GDM1 (cell line): Measurements from ENCODE around the gene UNK.

Source experiments
- DNase-seq: peaks from one replicate; lab custom pipeline; 2025; lab: John Stamatoyannopoulos, UW

Gene UNK

DNA sequence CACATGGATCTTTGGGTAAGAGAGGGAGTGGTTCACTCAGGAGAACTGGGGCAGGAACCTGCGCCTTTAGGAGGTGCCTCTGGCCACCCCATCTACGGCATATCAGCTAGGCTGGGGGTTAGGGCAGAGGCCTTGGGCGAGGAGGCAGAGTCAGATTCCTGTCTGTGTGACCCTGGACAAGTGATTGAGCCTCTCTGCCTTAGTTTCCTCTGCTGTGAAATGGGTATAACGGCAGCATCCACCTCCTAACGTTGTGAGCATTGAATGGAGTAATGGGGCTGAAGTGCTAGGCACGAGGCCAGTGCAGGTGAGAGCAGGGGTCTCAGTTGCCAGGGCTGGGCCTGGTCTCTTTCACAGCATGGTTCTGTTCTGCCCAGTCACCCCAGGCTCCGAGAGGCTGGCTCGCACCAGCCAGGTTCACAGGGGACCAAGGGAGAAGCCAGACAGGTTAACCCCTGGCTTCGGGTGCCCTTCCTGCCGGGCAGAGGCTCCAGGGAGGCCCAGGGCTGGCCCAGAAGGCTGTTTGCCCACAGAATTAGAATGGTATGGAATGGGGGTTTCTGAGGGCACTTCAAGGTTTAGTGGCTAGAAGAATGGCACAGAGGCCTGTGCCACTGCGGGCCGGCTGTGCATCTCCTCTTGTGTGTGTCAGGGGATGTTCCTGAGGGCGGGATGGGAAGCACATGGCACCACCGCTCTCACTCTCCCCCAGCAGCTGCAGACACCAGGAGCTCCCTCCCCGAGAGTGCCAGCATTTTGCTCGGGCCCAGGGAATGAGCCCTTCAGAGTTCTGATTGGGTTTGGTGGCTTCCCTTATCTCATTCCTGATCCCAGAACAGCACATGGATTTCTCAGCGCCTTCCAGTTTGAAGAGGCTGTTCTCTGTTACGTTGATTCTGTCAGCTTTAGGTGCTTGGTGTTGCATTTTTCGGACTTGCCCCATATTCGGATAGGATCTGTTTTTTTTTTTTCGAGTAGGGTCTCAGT, 35.8 kb downstream of the UNK start:
- DNase-seq, result no peak

DNA sequence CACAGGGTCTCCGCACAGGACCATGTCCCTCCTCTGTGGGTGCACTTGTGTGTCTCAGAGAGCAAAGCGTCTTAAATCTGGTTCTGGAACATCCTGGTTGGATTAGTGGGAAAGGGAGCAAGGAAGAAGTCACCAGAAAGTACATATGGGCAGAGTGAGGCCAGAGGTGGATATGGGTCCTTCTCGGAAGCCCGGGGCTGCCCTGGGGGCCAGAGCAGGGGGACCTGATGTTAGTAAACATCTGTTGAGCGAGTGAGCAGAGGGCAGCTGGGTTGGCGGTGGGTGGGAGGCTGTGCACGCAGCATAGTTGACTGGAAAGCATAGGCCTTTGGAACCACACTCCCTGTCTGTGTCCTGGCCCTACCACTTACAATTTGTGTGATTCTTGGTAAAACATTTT, 36.9 kb downstream of the UNK start:
- no peak for DNase-seq

DNA sequence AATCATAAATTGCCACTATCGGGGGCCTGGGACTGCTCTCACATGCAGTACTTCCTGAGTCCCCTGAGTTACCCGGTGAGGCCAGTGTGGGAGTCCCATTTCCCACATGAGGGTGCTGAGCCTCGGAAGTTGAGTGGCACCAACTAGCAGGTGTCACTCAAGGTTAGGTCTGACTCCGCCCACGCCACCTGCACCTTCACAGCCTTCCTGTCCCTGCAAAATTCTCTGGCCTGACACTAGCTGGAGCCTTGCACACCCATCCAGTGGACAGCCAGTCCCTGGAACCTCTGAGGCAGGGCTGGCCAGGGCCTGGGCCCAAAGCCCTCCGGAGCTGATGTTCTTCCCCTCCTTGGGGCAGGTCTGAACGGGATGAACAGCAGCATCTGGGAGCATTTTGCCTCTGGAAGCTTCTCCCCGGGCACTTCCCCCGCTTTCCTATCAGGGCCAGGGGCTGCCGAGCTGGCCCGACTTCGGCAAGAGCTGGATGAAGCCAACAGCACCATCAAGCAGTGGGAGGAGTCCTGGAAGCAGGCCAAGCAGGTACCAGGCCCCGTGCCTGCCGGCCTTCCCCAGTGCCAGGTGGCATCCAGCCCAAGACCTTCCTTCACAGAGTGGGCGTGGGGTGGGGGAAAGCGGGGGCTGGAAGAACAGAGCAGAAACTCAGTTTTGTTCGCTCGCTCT, 37.7 kb downstream of the UNK start:
- no peak for DNase-seq

GRCh38 chr17:75822800-75823166, 38.2 kb downstream of the UNK start:
- no peak for DNase-seq

DNA sequence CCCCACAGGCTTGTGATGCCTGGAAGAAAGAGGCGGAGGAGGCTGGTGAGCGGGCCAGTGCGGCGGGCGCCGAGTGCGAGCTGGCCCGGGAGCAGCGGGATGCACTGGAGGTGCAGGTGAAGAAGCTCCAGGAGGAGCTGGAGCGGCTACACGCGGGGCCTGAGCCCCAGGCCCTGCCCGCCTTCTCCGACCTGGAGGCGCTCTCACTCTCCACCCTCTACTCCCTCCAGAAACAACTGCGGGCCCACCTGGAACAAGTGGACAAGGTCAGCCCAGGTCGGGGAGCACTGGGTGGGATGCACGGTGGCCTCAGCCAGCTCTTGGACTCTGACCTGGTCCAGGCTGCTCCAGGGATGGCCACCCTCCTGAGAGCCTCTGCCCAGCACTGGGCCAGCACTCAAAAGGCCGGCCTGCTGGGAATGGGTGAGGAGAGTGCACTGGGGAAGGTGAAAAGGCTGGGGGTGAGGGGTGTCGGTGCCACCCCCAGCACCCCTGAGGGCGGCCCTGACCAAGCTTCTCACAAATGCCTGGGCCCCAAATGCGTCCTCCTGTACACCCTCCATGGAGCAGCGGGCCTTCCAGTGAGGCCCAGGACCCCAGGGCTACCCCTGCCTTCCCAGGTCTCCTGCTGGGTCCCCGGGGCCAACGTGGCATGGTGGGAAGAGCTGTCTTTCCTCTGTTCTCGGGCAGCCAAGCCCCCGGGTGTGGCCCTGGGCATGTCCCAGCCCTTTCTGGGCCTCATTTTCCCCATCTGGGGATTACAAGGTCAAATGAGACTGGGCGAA, 38.8 kb downstream of the UNK start:
- no peak for DNase-seq

DNA sequence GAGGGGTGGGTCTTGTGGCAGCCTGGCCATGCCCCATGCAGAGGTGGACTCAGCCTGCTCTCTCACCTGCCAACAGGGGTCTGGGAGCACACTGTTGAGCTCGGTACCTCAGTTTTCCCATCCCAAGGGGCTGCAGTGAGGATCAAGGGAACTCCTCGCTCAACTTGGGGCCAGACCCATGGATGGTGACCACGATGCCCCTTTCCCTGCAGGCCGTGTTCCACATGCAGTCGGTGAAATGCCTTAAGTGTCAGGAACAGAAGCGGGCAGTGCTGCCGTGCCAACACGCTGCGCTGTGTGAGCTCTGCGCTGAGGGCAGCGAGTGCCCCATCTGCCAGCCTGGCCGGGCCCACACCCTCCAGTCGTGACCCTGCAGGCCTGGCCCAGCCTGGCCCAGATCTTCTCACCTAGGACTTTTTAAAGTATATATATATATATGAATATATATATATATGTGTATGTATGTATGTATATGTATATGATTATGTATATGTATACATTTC, 39.5 kb downstream of the UNK start:
- no peak for DNase-seq

GRCh38 chr17:75824666-75825065, 40.1 kb downstream of the UNK start:
- DNase-seq, result no peak

DNA sequence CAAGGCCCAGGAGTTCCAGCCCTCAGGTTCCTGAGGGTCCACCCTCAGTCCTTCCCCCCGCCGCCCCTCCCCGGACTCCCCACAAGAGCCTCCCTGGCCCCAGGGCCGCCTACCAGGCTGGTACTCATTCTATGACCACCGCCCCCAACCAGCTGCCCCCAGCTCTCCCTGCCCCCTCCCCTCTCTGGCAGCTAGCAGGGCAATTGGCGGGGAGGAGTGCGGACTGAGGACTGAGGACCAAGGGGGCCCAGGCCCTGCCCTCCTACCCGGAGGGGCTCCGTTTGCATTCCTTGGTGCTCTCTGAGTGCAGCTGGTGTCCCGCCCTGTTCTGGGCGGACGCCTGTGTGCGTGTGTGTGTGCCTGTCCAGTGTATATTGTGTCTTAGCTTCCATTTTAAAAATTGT, 40.5 kb downstream of the UNK start:
- DNase-seq, result no peak

GRCh38 chr17:75825748-75826370, 41.3 kb downstream of the UNK start:
- no peak for DNase-seq

- no peak for DNase-seq
Measured at GRCh38 chr17:75826561-75827307, 42.1 kb downstream of the UNK start.

DNA sequence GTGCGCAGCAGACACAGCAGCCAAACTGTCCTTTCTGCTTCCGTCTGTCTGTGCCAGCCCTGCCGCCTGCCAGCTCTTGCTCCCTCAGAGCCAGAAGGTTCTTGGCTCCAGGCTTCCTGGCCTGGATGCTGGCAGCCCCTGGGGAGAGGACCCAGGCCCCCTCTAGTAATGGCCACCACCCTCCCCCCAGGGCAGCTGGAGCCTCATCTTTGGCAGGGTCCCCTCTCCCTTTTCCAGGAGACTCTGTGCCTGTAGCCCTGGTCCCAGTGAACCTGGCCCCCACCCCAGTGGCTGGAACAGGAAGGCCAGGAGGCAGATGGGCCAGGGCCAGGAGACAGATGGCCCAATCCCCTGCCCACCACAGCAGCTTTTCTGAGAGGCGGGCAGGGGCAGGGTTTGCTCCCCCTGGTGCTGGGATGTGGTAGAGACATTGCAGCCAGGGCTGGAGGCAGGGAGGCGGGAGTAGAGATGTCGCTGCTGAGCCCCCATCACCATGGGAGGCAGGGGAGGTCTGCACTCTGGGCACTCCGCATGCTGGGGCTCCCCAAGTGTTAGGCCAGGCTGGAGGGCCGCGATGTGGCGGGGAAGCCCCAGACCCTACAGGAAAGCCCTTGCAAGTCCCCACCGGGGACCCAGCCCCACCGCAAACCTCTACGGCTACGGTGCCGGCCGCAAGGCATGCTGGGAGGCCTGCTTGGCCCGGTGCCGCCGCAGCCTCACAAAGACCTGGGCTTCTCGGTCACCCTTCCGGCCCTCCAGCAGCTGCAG, 42.9 kb downstream of the UNK start:
- no peak for DNase-seq

GRCh38 chr17:75828076-75828400, 43.4 kb downstream of the UNK start:
- DNase-seq, result no peak

GRCh38 chr17:75828741-75829140, 44.1 kb downstream of the UNK start:
- DNase-seq, result no peak

GRCh38 chr17:75829747-75830146, 45.1 kb downstream of the UNK start:
- DNase-seq, result no peak

GRCh38 chr17:75830164-75831031, 45.8 kb downstream of the UNK start:
- DNase-seq, result no peak

GRCh38 chr17:75831032-75831571, 46.5 kb downstream of the UNK start:
- no peak for DNase-seq

DNA sequence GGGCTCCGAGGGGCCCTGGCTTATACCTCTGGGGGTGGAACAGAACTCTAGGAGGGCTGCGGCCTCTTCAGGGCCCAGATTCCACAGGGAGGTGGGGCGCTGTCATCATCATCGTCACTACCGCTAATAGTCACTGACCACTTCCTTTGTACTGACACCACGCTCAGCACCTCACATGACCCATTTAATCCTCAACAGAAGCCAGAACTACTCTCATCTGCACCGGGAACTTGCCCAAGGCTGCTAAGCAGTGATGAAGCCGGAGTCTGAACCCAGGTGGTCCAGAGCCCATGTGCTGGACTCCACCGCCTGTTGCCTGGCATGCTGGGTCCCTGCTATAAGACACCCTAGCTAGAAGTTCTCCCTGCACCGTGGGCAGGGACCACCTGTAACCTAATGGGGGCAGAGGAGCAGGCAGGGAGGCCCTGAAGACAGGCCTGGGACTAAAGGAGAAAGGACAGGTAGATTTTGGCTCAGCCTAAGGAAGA, 47.6 kb downstream of the UNK start:
- no peak for DNase-seq

DNA sequence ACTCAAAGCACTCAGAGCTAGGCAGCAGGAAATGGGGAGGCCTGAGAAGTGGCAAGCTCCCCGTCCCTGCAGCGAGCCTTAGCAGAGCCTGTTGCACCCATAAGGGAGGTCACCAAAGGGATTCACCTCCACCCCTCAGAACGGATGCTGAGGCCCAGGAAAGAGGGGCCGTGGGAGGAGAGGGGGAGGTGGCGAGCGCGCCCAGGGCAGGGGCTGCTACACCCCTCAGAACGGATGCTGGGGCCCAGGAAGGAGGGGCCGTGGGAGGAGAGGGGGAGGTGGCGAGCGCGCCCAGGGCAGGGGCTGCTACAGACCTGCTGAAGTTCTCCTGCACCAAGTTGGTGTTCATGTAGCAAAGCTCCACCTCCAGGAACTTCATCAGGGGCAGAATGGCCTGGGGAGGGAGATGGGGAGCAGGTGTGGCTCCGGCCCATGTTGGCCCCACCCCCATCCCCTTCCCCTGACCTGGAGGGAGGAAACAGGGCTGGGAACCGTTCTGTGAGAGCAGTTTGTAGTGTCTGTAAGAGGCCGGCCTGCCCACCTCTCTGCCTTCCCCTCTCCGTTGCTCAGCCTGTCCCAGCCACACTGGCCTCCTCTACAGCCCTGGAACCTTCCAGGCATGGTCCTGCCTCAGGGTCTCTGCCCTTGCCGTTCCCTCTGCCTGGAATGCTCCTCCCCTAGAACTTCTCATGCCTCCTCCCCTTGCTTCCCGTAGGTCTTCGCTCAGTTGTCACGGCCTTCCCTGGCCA, 48.2 kb downstream of the UNK start:
- DNase-seq, result no peak
